Upper lobe of left lung (tissue), 6 donors: Measurements from ENCODE around the gene PGGT1B. TPM values are rescaled to one million over a fixed set of nuclear protein-coding genes. Genes with fewer than 3 reads are reported as not detected.

Experiments used
- ATAC-seq, 2 donors: fragments of 200-7000 bp; cut with Tn5 transposase; one replicate each; pipeline ENCODE4 v1.9.1; 2022; ENCODE audit warnings: mild to moderate bottlenecking in 2 of 2, moderate library complexity in 2 of 2; ENCODE audit not compliant: low FRiP score in 2 of 2
- DNase-seq, 2 donors: peaks; one replicate each; pipeline ENCODE4 v3.0.0-alpha.2; 2019 to 2020
- H3K27ac ChIP-seq, 4 donors: fragments of 200-600 bp; sonication (generic); one replicate each; pipeline ENCODE4 v1.5.1; 2016 to 2019
- H3K27me3 ChIP-seq, 4 donors: fragments of 200-600 bp; sonication (generic); one replicate each; pipeline ENCODE4 v1.5.1; 2017 to 2019
- H3K36me3 ChIP-seq, 4 donors: fragments of 200-600 bp; sonication (generic); one replicate each; pipeline ENCODE4 v1.5.1; 2016 to 2019
- H3K4me1 ChIP-seq, 4 donors: fragments of 200-600 bp; sonication (generic); one replicate each; pipeline ENCODE4 v1.5.1; 2018 to 2019
- H3K4me3 ChIP-seq, 4 donors: fragments of 200-600 bp; sonication (generic); one replicate each; pipeline ENCODE4 v1.5.1; 2017 to 2019; ENCODE audit warnings: mild to moderate bottlenecking in 2 of 4, moderate library complexity in 1 of 4
- H3K9me3 ChIP-seq, 4 donors: fragments of 200-600 bp; sonication (generic); one replicate each; pipeline ENCODE4 v1.5.1; 2018 to 2019
- CTCF ChIP-seq, 6 experiments: fragments of 450-650 bp in 4 of 6; fragments of 200-600 bp in 2 of 6; sonication (generic) in 2 of 6; IDR thresholded peaks; one replicate each; pipeline ENCODE4 v1.5.1; 2016 to 2019; ENCODE audit warnings: antibody characterized with exemption in 6 of 6
- EP300 ChIP-seq, 4 donors: sonication (generic); formaldehyde crosslinking; IDR thresholded peaks; one replicate each; pipeline ENCODE4 v1.5.1; 2017; ENCODE audit warnings: antibody characterized with exemption in 4 of 4, control low read depth in 2 of 4
- POLR2A ChIP-seq, 4 donors: fragments of 450-650 bp; IDR thresholded peaks; one replicate each; pipeline ENCODE4 v1.5.1; 2016 to 2017; ENCODE audit warnings: antibody characterized with exemption in 4 of 4, mild to moderate bottlenecking in 2 of 4
- POLR2AphosphoS5 ChIP-seq, 2 donors: sonication (generic); formaldehyde crosslinking; IDR thresholded peaks; one replicate each; pipeline ENCODE4 v1.5.1; 2017; ENCODE audit warnings: antibody characterized with exemption in 2 of 2
- WGBS, 2 donors: methylation state at CpG; one replicate each; pipeline ENCODE4 v1.1.5; 2017 to 2018; 5-methylcytosine and 5-hydroxymethylcytosine counted together
- total RNA-seq, 6 donors: library from RNA; depleted of rRNA in 4 of 6; stranded (reverse); fragments of >200 nt in 4 of 6; gene quantifications; one replicate each; pipeline versions ENCODE4 v1.1.0 to v1.2.1, GENCODE V29; 2016 to 2021
- donor health status: DM: no; HTN: no; CAD: no; lungs with moderate emphysema.
- donor health status: DM: no; HTN: yes; CAD: no; lungs with severe emphysema.

Gene PGGT1B
- total RNA-seq, 6 donors from 2014 or later: 3.9 to 48.2 (median 22.5) TPM

- no peak overlapping the region for H3K27ac ChIP-seq
- H3K4me3 ChIP-seq: no peak overlapping the region
- no peaks in the 10 kb centered on the region for H3K9me3 ChIP-seq
- H3K4me1 ChIP-seq: no peaks in the 10 kb centered on the region
- no peaks in the 10 kb centered on the region for H3K27me3 ChIP-seq
- DNase-seq: no peak
- no peaks in the 10 kb centered on the region for H3K36me3 ChIP-seq
- TF ChIP-seq POLR2AphosphoS5 (IDR thresholded peaks at IDR 0.05): no peak
- no peak for TF ChIP-seq CTCF (IDR thresholded peaks at IDR 0.05)
- no peak for TF ChIP-seq POLR2A (IDR thresholded peaks at IDR 0.05)
- no peak for TF ChIP-seq EP300 (IDR thresholded peaks at IDR 0.05)
- ATAC-seq: no peak
Measured at GRCh38 chr5:115193295-115193694, 69.4 kb downstream of the PGGT1B start.

GRCh38 chr5:115192098-115192497 lies 70.6 kb downstream of the PGGT1B start:
- 97 to 100% methylated on average over 1 of the region's 1 CpG for WGBS, 2 donors
- no peaks in the 10 kb centered on the region for H3K36me3 ChIP-seq
- no peak for DNase-seq
- no peaks in the 10 kb centered on the region for H3K27me3 ChIP-seq
- H3K4me3 ChIP-seq: no peak overlapping the region
- TF ChIP-seq POLR2AphosphoS5 (IDR thresholded peaks at IDR 0.05) (no peak), CTCF (IDR thresholded peaks at IDR 0.05) (no peak), EP300 (IDR thresholded peaks at IDR 0.05) (no peak), POLR2A (IDR thresholded peaks at IDR 0.05) (no peak)
- H3K4me1 ChIP-seq: no peaks in the 10 kb centered on the region
- no peak overlapping the region for H3K27ac ChIP-seq
- no peak for ATAC-seq
- no peaks in the 10 kb centered on the region for H3K9me3 ChIP-seq

GRCh38 chr5:115191474-115192031 lies 71.1 kb downstream of the PGGT1B start:
- no peak for TF ChIP-seq POLR2A (IDR thresholded peaks at IDR 0.05)
- TF ChIP-seq CTCF (IDR thresholded peaks at IDR 0.05): no peak
- TF ChIP-seq POLR2AphosphoS5 (IDR thresholded peaks at IDR 0.05): no peak
- no peak for TF ChIP-seq EP300 (IDR thresholded peaks at IDR 0.05)
- H3K4me3 ChIP-seq: no peak overlapping the region
- no peaks in the 10 kb centered on the region for H3K9me3 ChIP-seq
- DNase-seq (no peak), ATAC-seq (peak in 1 of 2 donors; percentile 21)
- no peaks in the 10 kb centered on the region for H3K4me1 ChIP-seq
- WGBS, 2 donors: 52 to 61% methylated on average over 8 of the region's 8 CpGs
- no peak overlapping the region for H3K27ac ChIP-seq
- H3K36me3 ChIP-seq: no peaks in the 10 kb centered on the region
- no peaks in the 10 kb centered on the region for H3K27me3 ChIP-seq

GRCh38 chr5:115190388-115190787 lies 72.3 kb downstream of the PGGT1B start:
- ATAC-seq: no peak

GRCh38 chr5:115189866-115190265 lies 72.8 kb downstream of the PGGT1B start:
- TF ChIP-seq POLR2AphosphoS5 (IDR thresholded peaks at IDR 0.05) (no peak), CTCF (IDR thresholded peaks at IDR 0.05) (no peak), POLR2A (IDR thresholded peaks at IDR 0.05) (no peak), EP300 (IDR thresholded peaks at IDR 0.05) (no peak)
- WGBS, 2 donors: 38 to 56% methylated on average over 2 of the region's 2 CpGs
- no peak overlapping the region for H3K27ac ChIP-seq
- ATAC-seq: no peak
- H3K36me3 ChIP-seq: no peaks in the 10 kb centered on the region
- H3K4me3 ChIP-seq: no peak overlapping the region
- DNase-seq: no peak
- H3K4me1 ChIP-seq: no peaks in the 10 kb centered on the region
- H3K27me3 ChIP-seq: no peaks in the 10 kb centered on the region
- H3K9me3 ChIP-seq: no peaks in the 10 kb centered on the region

More at GRCh38 chr5:115190388-115190787, 72.3 kb downstream of the PGGT1B start:
- DNase-seq: no peak
- WGBS, 2 donors: 63 to 77% methylated on average over 4 of the region's 4 CpGs
- no peaks in the 10 kb centered on the region for H3K4me1 ChIP-seq
- H3K4me3 ChIP-seq: no peak overlapping the region
- H3K36me3 ChIP-seq: no peaks in the 10 kb centered on the region
- no peaks in the 10 kb centered on the region for H3K9me3 ChIP-seq
- TF ChIP-seq POLR2AphosphoS5 (IDR thresholded peaks at IDR 0.05) (no peak), POLR2A (IDR thresholded peaks at IDR 0.05) (no peak)
- H3K27me3 ChIP-seq: no peaks in the 10 kb centered on the region
- no peak overlapping the region for H3K27ac ChIP-seq
